ENCODE results near the gene OGN. TPM values are rescaled to one million over a fixed set of nuclear protein-coding genes. Genes with fewer than 3 reads are reported as not detected.

Gene OGN
- total RNA-seq, 2 experiments from 2014 or later, result 0.11 TPM; not detected in 1

DNA sequence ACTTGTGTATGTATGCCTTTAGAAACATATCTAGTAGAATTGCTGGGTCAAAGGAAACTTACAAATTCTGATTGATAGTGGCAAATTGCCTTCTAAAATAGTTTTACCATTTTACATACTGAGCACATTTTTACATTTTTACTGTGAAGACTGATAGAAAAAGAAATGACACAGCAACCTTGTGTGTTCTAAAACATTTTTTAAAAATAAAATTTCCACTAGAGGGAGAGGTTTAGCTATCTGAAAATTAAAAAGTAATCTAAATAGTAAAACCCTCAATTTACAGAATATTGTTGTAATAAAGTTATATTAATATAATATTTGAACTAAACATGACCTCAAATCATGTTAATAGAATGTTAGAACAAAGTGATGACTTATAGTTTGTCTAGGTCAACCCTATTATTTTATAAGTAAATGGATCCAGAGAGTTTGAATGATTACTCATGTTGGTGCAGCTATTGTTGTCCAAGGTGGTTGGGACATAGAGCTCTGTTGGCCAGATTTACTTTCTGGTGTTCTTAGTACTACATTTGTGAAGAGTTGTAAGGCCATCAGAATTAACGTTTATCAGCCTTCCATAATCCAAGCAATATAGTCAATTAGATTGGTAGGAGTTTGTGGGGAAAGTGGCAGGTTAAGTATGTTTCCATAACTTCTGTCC lies 61.4 kb downstream of the OGN start:
- no peak overlapping the region for H3K27ac Mint-ChIP-seq
- H3K27me3 Mint-ChIP-seq, result no peaks in the 10 kb centered on the region
- Histone ChIP-seq H3K27me3 (ENCODE audit: control insufficient read depth in 1 of 2, insufficient read depth in 2 of 2, low read length in 2 of 2) (no peaks in the 10 kb centered on the region), H3K4me3 (ENCODE audit: low read length) (no peak overlapping the region), H3K4me1 (ENCODE audit: insufficient read depth, low read length) (no peaks in the 10 kb centered on the region), H3K9me3 (ENCODE audit: control insufficient read depth in 1 of 2, insufficient read depth in 1 of 2, low read length in 2 of 2) (peaks cover 0 to 4% of the 10 kb centered on the region in 2 experiments), H3K36me3 (ENCODE audit: insufficient read depth, low read length) (peaks cover 14% of the 10 kb centered on the region), H3K27ac (ENCODE audit: low read depth in 1 of 2, low read length in 2 of 2) (no peak overlapping the region)
- H3K9me3 Mint-ChIP-seq, result no peaks in the 10 kb centered on the region
- no peak overlapping the region for H3K4me3 Mint-ChIP-seq
- H3K4me1 Mint-ChIP-seq (ENCODE audit: low read depth), result no peaks in the 10 kb centered on the region
- TF ChIP-seq, protein P1, sequence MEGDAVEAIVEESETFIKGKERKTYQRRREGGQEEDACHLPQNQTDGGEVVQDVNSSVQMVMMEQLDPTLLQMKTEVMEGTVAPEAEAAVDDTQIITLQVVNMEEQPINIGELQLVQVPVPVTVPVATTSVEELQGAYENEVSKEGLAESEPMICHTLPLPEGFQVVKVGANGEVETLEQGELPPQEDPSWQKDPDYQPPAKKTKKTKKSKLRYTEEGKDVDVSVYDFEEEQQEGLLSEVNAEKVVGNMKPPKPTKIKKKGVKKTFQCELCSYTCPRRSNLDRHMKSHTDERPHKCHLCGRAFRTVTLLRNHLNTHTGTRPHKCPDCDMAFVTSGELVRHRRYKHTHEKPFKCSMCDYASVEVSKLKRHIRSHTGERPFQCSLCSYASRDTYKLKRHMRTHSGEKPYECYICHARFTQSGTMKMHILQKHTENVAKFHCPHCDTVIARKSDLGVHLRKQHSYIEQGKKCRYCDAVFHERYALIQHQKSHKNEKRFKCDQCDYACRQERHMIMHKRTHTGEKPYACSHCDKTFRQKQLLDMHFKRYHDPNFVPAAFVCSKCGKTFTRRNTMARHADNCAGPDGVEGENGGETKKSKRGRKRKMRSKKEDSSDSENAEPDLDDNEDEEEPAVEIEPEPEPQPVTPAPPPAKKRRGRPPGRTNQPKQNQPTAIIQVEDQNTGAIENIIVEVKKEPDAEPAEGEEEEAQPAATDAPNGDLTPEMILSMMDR (IDR thresholded peaks at IDR 0.05), result no peak
- ChIA-PET CTCF (no interaction called here), POLR2A (no interaction called here)
- intact Hi-C loops (cut with DNase I, micrococcal nuclease), result loop anchor here in 1 of 2 experiments (5.0 to 10.0 kb wide), 2 partner anchors 94 to 292 kb away; no protein-coding TSS in a partner anchor
- H3K36me3 Mint-ChIP-seq (ENCODE audit: low read depth), result peaks cover 18% of the 10 kb centered on the region
- DNase-seq (no peak), ATAC-seq (ENCODE audit: poor library complexity) (no peak)

DNA sequence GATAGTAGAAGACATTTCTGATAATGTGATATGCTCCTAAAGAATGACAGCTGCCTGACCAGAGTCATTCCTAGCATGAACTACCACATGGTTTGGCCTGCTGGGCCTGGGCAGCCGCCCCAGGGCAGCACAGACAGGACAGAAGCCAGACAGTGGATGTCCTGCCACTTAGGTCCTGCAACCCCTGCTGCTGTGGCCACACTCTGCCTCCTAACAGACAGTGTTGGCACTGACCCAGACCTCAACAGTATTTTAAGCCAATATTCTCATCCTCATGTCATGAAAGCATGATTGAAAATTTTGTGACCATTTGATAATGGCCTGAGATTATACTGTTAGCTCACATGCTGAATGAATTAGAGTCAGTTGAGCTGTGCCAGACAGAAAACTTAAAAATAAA lies 62.8 kb downstream of the OGN start:
- CTCF ChIA-PET, result no interaction called here

DNA sequence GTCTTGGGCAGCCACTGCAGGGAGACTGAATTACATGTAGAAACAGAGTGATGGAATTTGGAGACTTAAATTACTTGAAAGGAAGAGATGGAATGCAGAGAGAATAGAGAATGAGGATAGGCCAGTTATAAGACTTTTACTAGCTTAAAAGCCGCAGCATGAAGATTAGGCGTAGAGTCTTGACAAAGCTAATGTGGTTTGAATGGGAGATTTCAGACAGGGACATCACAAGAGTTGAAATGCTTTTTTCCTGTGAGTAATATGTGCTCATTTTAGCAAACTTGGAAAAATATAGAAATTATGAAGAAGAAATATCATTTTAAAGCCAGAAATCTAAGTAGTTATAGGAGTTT lies 71.1 kb downstream of the OGN start:
- Mint-ChIP-seq H3K36me3 (ENCODE audit: low read depth) (peaks cover 29% of the 10 kb centered on the region), H3K27ac (no peak overlapping the region), H3K9me3 (no peaks in the 10 kb centered on the region), H3K27me3 (no peaks in the 10 kb centered on the region), H3K4me1 (ENCODE audit: low read depth) (no peaks in the 10 kb centered on the region), H3K4me3 (no peak overlapping the region)
- Histone ChIP-seq H3K4me1 (ENCODE audit: insufficient read depth, low read length) (no peaks in the 10 kb centered on the region), H3K9me3 (ENCODE audit: control insufficient read depth in 1 of 2, insufficient read depth in 1 of 2, low read length in 2 of 2) (no peaks in the 10 kb centered on the region), H3K27ac (ENCODE audit: low read depth in 1 of 2, low read length in 2 of 2) (no peak overlapping the region), H3K27me3 (ENCODE audit: control insufficient read depth in 1 of 2, insufficient read depth in 2 of 2, low read length in 2 of 2) (no peaks in the 10 kb centered on the region), H3K36me3 (ENCODE audit: insufficient read depth, low read length) (peaks cover 5% of the 10 kb centered on the region), H3K4me3 (ENCODE audit: low read length) (no peak overlapping the region)
- DNase-seq (no peak), ATAC-seq (ENCODE audit: poor library complexity) (no peak)
- ChIA-PET CTCF (interaction anchor here (0.9 kb wide), 1 partner anchor 31 kb away, joined by 3 read pairs; no protein-coding TSS in a partner anchor), POLR2A (no interaction called here)
- intact Hi-C loops (cut with DNase I, micrococcal nuclease), result no loop called here
- TF ChIP-seq, protein P1 (IDR thresholded peaks at IDR 0.05), result no peak

More for the DNA sequence above, 62.8 kb downstream of the OGN start:
- H3K9me3 ChIP-seq (ENCODE audit: control insufficient read depth in 1 of 2, insufficient read depth in 1 of 2, low read length in 2 of 2), result peaks cover 0 to 4% of the 10 kb centered on the region in 2 experiments
- peaks cover 17% of the 10 kb centered on the region for H3K36me3 ChIP-seq (ENCODE audit: insufficient read depth, low read length)
- DNase-seq (no peak), ATAC-seq (ENCODE audit: poor library complexity) (no peak)
- no peak overlapping the region for H3K27ac ChIP-seq (ENCODE audit: low read depth in 1 of 2, low read length in 2 of 2)
- no peak overlapping the region for H3K4me3 ChIP-seq (ENCODE audit: low read length)
- H3K27me3 ChIP-seq (ENCODE audit: control insufficient read depth in 1 of 2, insufficient read depth in 2 of 2, low read length in 2 of 2), result no peaks in the 10 kb centered on the region
- H3K4me1 ChIP-seq (ENCODE audit: insufficient read depth, low read length), result no peaks in the 10 kb centered on the region
- TF ChIP-seq, protein P1 (IDR thresholded peaks at IDR 0.05), result no peak
- Mint-ChIP-seq H3K4me3 (no peak overlapping the region), H3K36me3 (ENCODE audit: low read depth) (peaks cover 24% of the 10 kb centered on the region), H3K27ac (no peak overlapping the region), H3K9me3 (no peaks in the 10 kb centered on the region), H3K27me3 (no peaks in the 10 kb centered on the region), H3K4me1 (ENCODE audit: low read depth) (no peaks in the 10 kb centered on the region)
- intact Hi-C loops (cut with DNase I, micrococcal nuclease), result loop anchor here in 1 of 2 experiments (5.0 to 10.0 kb wide), 2 partner anchors 96 to 293 kb away; no protein-coding TSS in a partner anchor
- POLR2A ChIA-PET, result no interaction called here

Other genes with a start within 250 kb of the OGN start
- 10 to 100 TPM; 49.8 to 56.8 TPM for gene IARS1, start 110.9 kb downstream of the OGN start, total RNA-seq
- gene NOL8, start 79.2 kb downstream of the OGN start, total RNA-seq, result 10 to 100 TPM; 55.9 to 65.7 TPM
- 1 to 10 TPM; 4.8 TPM for gene CENPP, start 78.6 kb downstream of the OGN start, total RNA-seq
- gene OMD, start 19.9 kb upstream of the OGN start, total RNA-seq, result not detected
- gene ASPN, start 77.9 kb upstream of the OGN start, total RNA-seq, result not detected
- not detected for gene ECM2, start 131.4 kb upstream of the OGN start, total RNA-seq